Measurements from ENCODE around the gene GRM8.
"Not testable (repeated sequence)": the region's sequence is repeated elsewhere in the genome, so short reads cannot be mapped to it uniquely, and the experiment has no call there.

GRM8 gene

GRCh38 chr7:126924477-126924876 lies 328.3 kb downstream of the GRM8 start:
- DNase-seq (ENCODE audit: low read depth in 2 of 2): no peak

DNA sequence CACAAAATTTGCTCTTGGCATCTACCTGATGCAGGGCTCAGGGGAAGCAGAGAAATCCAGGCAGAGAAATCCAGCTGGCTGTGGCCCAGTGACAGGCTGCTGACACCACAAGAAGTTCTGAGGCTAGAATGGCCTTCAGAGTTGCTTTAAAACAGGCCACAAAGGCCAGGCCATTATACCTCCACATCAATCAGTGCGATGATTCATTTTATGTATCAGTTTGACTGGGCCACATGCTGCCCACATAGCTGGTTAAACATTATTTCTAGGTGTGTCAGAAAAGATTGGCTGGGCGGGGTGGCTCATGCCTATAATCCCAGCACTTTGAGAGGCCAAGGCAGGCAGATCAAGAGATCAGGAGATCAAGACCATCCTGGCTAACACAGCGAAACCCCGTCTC lies 341.1 kb downstream of the GRM8 start:
- not testable (repeated sequence) for DNase-seq (ENCODE audit: low read depth in 2 of 2)

DNA sequence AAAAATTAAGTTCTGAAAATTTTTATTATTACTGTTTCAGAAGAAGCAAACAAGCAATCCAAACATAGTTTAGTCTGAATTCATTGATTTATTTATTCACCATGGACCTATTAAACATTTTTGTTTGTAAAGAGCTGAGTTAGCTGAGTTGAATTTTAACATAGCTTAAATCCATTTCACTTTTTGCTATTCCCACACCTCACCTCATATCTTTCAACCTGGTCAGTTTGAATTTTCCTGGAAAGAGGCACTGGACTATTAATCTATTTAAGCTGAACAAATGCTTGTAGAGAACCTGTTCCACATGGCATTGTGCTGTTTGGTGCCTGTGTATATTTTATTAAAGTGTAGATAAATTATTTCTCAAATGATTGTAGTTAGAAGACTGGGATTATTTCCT lies 344.2 kb downstream of the GRM8 start:
- DNase-seq (ENCODE audit: low read depth in 2 of 2): not testable (repeated sequence)

DNA sequence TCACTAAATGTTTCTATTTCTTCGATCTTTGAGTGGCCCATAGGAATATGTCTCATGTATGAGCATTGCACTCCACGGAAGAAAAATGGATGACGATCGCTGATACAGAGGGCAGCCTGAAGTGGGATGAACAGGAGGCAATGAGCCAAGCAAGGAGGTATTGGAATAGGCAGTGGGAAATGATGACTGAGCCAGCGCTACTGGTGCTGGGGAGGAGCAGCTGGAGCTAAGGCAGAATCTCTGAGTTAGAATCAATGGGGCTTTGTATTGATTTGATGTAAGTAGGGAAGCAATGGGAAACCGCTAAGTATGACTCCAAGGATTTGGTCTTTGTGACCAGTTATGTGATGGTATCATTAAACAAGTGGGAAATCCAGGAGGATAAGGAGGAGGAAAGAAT lies 345.1 kb downstream of the GRM8 start:
- not testable (repeated sequence) for DNase-seq (ENCODE audit: low read depth in 2 of 2)

DNA sequence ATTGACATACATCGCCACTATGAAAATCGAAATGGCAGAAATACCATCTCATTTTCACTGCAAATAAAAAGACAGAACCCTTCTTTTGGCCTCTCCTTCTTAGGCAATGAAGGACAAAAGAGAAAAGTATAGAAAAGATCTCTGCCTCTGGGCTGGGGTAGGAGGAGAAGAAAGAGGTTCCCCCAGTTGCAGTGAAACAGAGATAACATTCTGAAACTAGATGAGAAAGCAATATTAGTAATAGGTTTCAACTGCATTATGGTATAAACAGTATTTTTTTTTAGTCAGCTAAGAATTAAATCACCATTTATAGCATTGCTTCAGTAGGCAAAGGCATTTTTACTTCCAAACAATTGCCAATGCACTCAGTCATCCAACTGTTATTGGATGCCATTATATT lies 347.5 kb downstream of the GRM8 start:
- DNase-seq (ENCODE audit: low read depth in 2 of 2): not testable (repeated sequence)

- DNase-seq (ENCODE audit: low read depth in 2 of 2): not testable (repeated sequence)
Measured at GRCh38 chr7:126901041-126901765, 351.5 kb downstream of the GRM8 start.

- DNase-seq (ENCODE audit: low read depth in 2 of 2): not testable (repeated sequence)
Measured at GRCh38 chr7:126887980-126888379, 364.8 kb downstream of the GRM8 start.

DNA sequence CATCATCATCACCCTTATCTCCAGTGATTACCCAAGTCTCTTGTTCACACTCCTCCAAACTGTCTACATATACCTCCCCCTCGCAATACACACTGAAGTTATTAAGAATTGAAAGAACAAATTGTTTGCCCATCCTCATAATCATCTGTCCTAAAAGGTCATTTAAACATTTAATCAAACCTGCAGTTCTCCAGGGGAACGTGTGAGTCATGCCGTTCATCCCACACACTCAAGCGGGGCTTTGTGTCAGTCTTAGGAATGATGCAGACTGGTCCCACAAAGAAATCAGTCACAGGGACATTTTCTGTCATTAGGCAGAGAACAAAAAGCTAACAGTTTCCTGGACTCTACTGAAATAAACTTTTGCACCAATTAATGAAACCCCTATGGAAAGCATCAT lies 365.2 kb downstream of the GRM8 start:
- not testable (repeated sequence) for DNase-seq (ENCODE audit: low read depth in 2 of 2)

DNA sequence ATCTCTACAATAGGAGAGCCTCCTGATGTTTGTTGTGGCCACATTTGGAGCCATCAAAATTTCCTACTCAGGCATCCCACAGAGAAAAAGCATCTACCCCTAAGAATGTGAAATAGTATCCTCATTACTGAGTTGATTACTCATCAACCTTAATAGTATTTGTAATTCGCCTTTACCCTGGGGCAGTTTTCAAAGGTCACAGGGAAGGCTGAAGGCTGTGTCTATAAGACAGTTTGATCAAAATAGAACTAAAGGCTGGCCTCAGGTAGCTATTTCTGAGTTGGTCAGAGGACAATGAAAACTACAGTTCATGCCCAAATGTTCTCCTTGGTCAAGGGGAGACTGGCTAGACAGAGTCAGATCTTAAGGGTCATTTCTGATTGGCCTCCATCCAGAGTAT lies 370.0 kb downstream of the GRM8 start:
- not testable (repeated sequence) for DNase-seq (ENCODE audit: low read depth in 2 of 2)

GRCh38 chr7:126881908-126882307 lies 370.8 kb downstream of the GRM8 start:
- not testable (repeated sequence) for DNase-seq (ENCODE audit: low read depth in 2 of 2)

- DNase-seq (ENCODE audit: low read depth in 2 of 2): no peak
Measured at GRCh38 chr7:126881315-126881714, 371.4 kb downstream of the GRM8 start.

GRCh38 chr7:126876536-126876935 lies 376.2 kb downstream of the GRM8 start:
- not testable (repeated sequence) for DNase-seq (ENCODE audit: low read depth in 2 of 2)

- no peak for DNase-seq (ENCODE audit: low read depth in 2 of 2)
Measured at GRCh38 chr7:126856691-126857291, 395.9 kb downstream of the GRM8 start.

DNA sequence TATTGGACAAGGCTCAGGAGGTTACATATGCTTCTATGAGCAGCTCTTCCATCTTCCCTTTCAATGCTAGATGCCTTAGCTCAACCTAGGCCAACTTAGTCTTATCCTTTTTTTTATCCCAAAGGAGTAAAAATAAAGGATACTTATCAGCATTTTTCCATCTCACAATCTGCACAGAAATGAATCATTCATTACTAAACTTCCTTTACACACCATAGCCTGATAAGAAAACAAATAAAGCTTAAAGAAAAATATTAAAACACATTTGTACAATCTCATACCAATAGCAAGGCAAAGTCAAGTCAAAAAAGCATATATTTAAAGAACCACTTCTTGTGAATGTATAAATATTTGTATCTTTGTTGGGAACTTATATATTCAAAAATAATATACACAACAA lies 407.4 kb downstream of the GRM8 start:
- no peak for DNase-seq (ENCODE audit: low read depth in 2 of 2)

GRCh38 chr7:126843883-126844282 lies 408.9 kb downstream of the GRM8 start:
- no peak for DNase-seq (ENCODE audit: low read depth in 2 of 2)

DNA sequence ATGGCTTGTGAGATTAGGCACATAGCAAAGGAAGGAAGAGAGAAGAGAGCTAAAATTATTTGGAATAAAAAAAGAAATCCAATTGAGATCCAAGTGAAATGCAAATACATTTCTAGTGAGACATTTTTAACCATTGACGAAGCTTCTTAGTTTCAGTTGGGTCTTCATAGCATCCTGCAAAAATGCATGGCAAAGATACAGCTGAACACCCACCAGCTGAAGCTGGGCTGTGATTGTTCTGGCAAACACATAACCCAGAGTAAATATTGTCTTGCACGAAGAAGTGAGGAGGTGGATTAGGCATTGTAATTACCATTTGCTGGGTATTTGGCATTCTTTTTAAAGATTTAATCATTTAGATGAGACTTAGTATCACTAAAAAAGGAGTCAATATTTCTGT lies 409.4 kb downstream of the GRM8 start:
- no peak for DNase-seq (ENCODE audit: low read depth in 2 of 2)

DNA sequence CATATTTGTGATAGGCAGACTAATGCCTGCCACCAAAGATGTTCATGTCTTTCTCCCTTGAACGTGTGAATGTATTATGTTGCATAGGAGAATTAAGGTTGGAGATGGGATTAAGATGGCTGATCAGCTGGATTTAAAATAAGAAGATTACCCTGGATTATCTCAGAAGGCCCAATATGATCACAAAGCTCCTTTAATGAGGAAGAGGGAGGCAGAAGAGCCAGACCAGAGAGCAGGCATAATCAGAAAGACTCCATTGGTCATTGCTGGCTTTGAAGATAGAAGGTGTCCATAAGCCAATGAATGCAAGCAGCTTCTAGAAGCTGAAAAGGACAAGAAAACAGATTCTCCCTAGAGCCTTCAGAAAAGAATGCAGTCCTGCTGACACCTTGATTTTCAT lies 410.3 kb downstream of the GRM8 start:
- DNase-seq (ENCODE audit: low read depth in 2 of 2): no peak

GRCh38 chr7:126840869-126841268 lies 411.9 kb downstream of the GRM8 start:
- DNase-seq (ENCODE audit: low read depth in 2 of 2): no peak

- no peak for DNase-seq (ENCODE audit: low read depth in 2 of 2)
Measured at GRCh38 chr7:126839624-126840023, 413.1 kb downstream of the GRM8 start.

GRCh38 chr7:126838194-126838593 lies 414.5 kb downstream of the GRM8 start:
- DNase-seq (ENCODE audit: low read depth in 2 of 2): no peak

GRCh38 chr7:126831241-126831640 lies 421.5 kb downstream of the GRM8 start:
- not testable (repeated sequence) for DNase-seq (ENCODE audit: low read depth in 2 of 2)

DNA sequence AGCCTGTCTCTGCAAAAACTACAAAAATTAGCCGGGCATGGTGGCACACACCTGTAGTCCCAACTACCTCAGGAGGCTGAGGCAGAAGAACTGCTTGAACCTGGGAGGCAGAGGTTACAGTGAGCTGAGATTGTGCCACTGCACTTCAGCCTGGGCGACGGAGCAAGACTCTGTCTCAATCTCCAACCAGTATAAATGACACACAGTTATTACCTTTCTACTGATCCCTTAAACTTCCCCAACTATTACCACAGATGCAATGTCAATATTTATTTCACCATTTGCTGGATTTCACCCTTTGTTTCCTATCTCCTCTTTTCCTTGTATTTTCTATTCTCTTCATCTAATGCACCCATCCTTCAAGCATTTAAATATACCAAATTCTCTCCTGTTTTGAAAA lies 431.8 kb downstream of the GRM8 start:
- DNase-seq (ENCODE audit: low read depth in 2 of 2): no peak

DNA sequence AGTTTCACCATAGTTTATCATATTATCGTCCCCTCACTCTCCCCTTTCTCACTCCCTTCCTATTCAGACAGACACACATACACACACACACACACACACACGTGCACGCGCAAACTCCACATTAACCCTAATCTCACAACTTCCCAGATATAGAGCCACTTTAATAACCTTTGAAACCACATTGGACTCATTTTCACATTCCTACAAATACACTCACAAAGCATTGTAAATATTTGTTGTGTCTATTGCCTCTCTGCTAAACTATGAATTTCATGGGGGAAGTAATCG lies 433.6 kb downstream of the GRM8 start:
- no peak for DNase-seq (ENCODE audit: low read depth in 2 of 2)

Measured in stimulated activated CD4-positive, alpha-beta T cell treated with anti-CD3 and anti-CD28 coated beads, Interleukin-1b, Interleukin-23, amount 100 ng/mL, for 4 hours (primary cell).